ENCODE results near the gene STXBP6.
"Not testable (repeated sequence)": the region's sequence is repeated elsewhere in the genome, so short reads cannot be mapped to it uniquely, and the experiment has no call there.

Gene STXBP6

GRCh38 chr14:24850072-24850471, 199.9 kb downstream of the STXBP6 start:
- no peak for DNase-seq

GRCh38 chr14:24849471-24849870, 200.5 kb downstream of the STXBP6 start:
- peak; percentile 8 to 21 for DNase-seq

- no peak for DNase-seq
Observed at GRCh38 chr14:24848102-24848790, 201.7 kb downstream of the STXBP6 start.

- no peak for DNase-seq
Observed at GRCh38 chr14:24847568-24848095, 202.3 kb downstream of the STXBP6 start.

- no peak for DNase-seq
Observed at GRCh38 chr14:24846261-24846660, 203.7 kb downstream of the STXBP6 start.

GRCh38 chr14:24845851-24846250, 204.1 kb downstream of the STXBP6 start:
- DNase-seq: no peak

- no peak for DNase-seq
Observed at GRCh38 chr14:24844011-24844410, 205.9 kb downstream of the STXBP6 start.

- DNase-seq: peak in 1 of 2 donors; percentile 7
Observed at GRCh38 chr14:24843494-24843893, 206.5 kb downstream of the STXBP6 start.

- DNase-seq: no peak
Observed at GRCh38 chr14:24840204-24840893, 209.6 kb downstream of the STXBP6 start.

- DNase-seq: no peak
Observed at GRCh38 chr14:24839617-24840203, 210.2 kb downstream of the STXBP6 start.

GRCh38 chr14:24838945-24839616, 210.9 kb downstream of the STXBP6 start:
- no peak for DNase-seq

GRCh38 chr14:24837280-24838046, 212.5 kb downstream of the STXBP6 start:
- no peak for DNase-seq

- not testable (repeated sequence) for DNase-seq
Observed at GRCh38 chr14:24836324-24836723, 213.6 kb downstream of the STXBP6 start.

- DNase-seq: no peak
Observed at GRCh38 chr14:24834956-24835355, 215.0 kb downstream of the STXBP6 start.

- DNase-seq: no peak
Observed at GRCh38 chr14:24833385-24833784, 216.6 kb downstream of the STXBP6 start.

- DNase-seq: no peak
Observed at GRCh38 chr14:24831677-24832076, 218.3 kb downstream of the STXBP6 start.

GRCh38 chr14:24829862-24830261, 220.1 kb downstream of the STXBP6 start:
- DNase-seq: no peak

- DNase-seq: no peak
Observed at GRCh38 chr14:24828486-24828885, 221.5 kb downstream of the STXBP6 start.

- no peak for DNase-seq
Observed at GRCh38 chr14:24826390-24826789, 223.6 kb downstream of the STXBP6 start.

- DNase-seq: no peak
Observed at GRCh38 chr14:24820616-24821015, 229.3 kb downstream of the STXBP6 start.

- no peak for DNase-seq
Observed at GRCh38 chr14:24818823-24819341, 231.1 kb downstream of the STXBP6 start.

Measured in inflammatory macrophage (primary cell).